Activated CD4-positive, alpha-beta T cell treated with anti-CD3 and anti-CD28 coated beads for 24 hours (primary cell): Measurements from ENCODE around the gene SMAP1.
"Not testable (repeated sequence)": the region's sequence is repeated elsewhere in the genome, so short reads cannot be mapped to it uniquely, and the experiment has no call there.

Source experiments
- DNase-seq, 2 donors: peaks; one replicate each; pipeline ENCODE4 v3.0.0-alpha.2; 2020; ENCODE audit warnings: low read depth in 2 of 2

The SMAP1 gene

GRCh38 chr6:70739534-70739933, 71.9 kb downstream of the SMAP1 start:
- no peak for DNase-seq

- DNase-seq: not testable (repeated sequence)
These were observed 73.1 kb downstream of the SMAP1 start for GRCh38 chr6:70740746-70741145.

DNA sequence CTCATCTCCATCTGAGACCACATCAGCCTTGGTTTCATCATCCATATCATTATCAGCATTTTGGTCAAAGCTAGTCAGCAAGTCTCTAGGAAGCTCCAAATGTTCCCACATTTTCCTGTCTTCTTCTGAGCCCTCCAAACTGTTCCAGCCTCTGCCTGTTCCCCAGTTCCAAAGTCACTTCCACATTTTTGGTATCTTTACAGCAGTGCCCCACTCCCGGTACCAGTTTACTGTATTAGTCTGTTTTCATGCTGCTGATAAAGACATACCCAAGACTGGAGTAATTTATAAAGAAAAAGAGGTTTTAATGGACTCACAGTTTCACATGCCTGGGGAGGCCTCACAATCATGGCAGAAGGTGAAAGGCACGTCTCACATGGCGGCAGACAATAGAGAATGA, 74.8 kb downstream of the SMAP1 start:
- not testable (repeated sequence) for DNase-seq

DNA sequence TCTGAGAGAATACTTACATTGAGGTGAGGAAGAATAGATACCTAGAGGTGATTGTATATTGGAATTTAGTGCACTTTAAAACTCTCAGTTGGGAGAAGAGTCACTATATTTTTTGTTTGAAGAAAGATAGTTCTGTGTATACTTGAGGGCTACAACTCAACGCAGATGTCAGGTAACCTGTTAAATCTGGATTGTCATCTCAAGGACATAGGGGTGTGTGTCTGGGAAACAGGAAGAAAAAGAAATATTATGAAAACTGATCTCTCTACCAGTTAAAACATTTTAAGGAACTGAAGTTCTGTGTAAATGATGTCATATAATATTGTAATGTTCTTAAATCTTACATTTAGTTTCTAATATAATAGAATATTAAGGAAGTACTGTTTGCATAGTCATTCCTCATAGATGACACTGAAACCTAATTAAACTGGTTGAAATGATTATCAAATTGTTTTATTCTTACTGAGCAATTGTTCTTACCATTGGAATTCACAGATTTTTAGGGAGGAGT, 86.2 kb downstream of the SMAP1 start:
- no peak for DNase-seq

- DNase-seq: no peak
These were observed 91.2 kb downstream of the SMAP1 start for GRCh38 chr6:70758883-70759282.

DNA sequence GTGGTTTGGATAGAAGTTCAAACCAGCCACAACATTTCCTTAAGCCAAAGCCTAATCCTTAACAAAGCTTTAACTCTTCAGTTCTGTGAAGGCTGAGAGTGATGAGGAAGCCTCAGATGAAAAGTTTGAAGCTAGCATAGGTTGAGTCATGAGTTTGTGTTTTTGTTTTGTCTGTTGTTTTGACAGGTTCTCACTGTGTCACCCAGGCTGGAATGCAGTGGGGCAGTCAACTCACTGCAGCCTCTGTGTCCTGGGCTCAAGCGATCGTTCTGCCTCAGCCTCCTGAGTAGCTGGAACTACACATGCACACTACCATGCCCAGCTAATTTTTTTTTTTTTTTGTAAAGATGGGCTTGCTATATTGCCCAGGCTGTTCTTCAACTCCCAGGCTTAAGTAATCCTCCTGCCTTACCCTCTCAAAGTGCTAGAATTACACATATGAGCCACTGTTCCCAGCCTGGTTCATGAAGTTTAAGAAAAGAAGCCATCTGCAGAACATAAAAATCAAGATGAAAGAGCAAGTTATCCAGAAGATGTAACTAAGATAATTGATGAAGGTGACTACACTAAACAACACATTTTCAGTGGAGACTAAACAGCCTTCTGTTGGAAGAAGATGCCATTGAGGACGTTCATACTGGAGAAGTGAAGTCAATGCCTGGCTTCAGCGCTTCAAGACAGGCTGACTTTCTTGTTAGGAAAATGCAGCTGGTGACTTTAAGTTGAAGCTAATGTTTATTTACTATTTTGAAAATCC, 96.2 kb downstream of the SMAP1 start:
- DNase-seq: no peak

- DNase-seq: no peak
These were observed 97.0 kb downstream of the SMAP1 start for GRCh38 chr6:70764706-70765105.

- not testable (repeated sequence) for DNase-seq
These were observed 103.7 kb downstream of the SMAP1 start for GRCh38 chr6:70771351-70771750.

GRCh38 chr6:70779934-70780333, 112.3 kb downstream of the SMAP1 start:
- DNase-seq: no peak

DNA sequence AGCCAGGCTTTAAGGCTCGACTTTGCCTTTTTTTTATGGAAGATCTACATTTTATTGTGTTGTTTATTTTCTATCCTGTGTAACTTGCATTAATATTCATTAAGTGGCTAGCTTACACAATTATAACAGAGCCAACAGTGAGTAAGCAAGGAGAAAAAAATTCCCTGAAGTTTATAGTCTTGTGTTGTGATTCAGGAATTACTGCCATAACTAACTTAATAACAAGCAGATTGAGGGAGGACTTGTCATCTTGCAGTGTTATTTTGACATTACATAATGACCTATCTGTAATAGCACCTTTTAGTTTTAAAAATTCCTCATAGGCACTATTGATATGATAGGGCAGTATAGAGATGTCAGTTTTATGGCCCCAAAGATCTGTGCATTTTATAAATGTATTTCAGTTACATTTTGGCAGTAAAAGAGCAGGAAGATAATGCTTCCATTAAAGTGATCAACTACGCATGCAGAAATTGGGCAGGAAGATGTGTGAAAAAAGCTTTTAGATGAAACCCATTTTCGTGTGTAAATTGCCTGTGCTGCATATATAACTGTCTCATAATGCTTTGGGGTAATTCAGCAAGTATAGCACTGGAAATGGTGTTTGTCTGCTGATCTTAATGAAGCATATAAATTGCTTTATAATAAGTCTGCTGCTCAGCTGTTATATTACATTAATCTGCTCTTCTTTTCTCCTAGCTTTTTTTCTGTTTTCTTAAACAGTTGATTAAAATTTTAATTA, 123.0 kb downstream of the SMAP1 start:
- no peak for DNase-seq

GRCh38 chr6:70797625-70798024, 129.9 kb downstream of the SMAP1 start:
- DNase-seq: no peak

GRCh38 chr6:70806086-70806485, 138.4 kb downstream of the SMAP1 start:
- no peak for DNase-seq

DNA sequence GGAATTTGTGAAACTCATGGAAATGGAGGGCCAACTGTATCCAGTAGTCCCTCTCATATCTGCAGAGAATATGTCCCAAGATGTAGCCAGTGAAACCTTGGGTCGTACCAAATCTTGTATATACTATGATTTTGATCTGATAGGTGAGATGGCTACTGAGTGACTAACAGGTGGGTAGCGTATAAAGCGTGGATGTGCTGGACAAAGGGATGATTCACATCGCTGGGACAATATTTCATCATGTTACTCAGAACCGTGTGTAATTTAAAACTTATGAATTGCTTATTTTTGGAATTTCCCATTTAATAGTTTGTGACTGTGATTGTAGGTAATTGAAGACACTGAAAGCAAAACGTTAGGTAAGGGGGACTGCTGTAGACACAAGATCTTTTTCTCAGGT, 144.1 kb downstream of the SMAP1 start:
- DNase-seq: no peak

GRCh38 chr6:70813885-70814284, 146.2 kb downstream of the SMAP1 start:
- DNase-seq: no peak

- no peak for DNase-seq
These were observed 152.0 kb downstream of the SMAP1 start for GRCh38 chr6:70819646-70820045.

GRCh38 chr6:70820778-70821177, 153.1 kb downstream of the SMAP1 start:
- DNase-seq: no peak

GRCh38 chr6:70821751-70822150, 154.1 kb downstream of the SMAP1 start:
- DNase-seq: no peak

DNA sequence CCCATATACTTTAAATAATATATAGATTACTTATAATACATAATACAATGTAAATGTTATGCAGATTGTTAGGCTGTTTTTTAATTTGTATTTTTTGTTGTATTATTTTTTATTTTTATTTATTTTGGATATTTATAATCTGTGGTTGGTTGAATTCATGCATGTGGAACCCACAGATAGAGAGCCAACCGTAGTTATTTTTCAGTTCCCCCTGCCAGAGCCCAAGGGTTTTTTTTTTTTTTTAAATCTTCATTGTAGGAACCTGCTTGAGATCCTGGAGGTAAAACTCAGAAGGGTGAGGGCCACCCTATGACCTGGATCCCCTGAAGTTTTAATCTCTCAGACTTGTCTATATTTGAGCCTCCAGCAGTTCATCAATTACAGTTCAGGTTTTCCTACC, 156.0 kb downstream of the SMAP1 start:
- DNase-seq: no peak

DNA sequence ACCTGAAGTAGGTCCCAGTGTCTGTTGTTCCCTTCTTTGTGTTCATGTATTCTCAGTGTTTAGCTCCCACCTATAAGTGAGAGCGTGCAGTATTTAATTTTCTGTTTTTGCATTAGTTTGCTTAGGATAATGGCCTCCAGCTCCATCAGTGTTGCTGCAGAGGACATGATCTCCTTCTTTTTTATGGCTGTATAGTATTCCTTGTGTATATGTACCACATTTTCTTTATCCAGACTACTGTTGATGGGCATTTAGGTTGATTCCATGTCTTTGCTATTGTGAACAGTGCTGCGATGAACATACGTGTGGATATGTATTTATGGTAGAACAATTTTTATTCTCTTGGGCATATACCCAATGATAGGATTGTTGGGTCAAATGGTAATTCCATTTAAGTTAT, 163.7 kb downstream of the SMAP1 start:
- no peak for DNase-seq

DNA sequence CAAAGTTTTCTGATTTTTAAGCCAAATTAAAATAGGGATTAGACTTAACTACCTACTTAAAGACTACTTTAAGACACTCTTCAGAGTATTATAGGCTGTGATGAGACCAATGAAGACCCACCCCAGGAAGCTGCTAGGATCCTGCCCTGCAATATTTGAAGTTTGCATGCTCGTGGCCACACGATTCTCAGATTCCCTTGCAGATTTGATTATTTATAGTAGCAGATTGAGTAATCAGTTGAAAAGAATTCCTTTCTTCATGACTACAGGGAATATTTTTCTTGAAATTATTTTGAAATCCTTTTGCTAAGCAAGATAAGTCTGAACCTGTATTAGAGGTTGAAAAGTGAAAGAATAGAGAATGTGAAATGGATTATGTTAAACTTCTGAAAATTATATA, 166.8 kb downstream of the SMAP1 start:
- no peak for DNase-seq

DNA sequence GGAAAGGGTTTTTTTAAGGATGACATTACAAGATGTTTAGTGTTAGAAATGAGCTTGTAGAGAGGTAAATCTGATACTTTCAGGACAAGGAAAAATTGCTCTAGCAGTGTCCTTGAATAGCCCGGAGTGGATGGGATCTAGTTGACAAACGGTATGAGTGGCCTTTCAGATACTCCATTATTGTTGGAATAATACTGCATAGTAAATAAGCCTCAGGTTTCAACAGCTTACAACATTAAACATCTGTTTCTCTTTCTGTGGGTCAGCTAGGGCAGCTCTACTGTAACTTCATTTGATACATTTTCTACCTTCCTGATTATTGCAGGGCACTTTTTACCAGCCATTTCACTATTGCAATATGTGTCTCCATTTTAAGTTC, 171.2 kb downstream of the SMAP1 start:
- DNase-seq: no peak

DNA sequence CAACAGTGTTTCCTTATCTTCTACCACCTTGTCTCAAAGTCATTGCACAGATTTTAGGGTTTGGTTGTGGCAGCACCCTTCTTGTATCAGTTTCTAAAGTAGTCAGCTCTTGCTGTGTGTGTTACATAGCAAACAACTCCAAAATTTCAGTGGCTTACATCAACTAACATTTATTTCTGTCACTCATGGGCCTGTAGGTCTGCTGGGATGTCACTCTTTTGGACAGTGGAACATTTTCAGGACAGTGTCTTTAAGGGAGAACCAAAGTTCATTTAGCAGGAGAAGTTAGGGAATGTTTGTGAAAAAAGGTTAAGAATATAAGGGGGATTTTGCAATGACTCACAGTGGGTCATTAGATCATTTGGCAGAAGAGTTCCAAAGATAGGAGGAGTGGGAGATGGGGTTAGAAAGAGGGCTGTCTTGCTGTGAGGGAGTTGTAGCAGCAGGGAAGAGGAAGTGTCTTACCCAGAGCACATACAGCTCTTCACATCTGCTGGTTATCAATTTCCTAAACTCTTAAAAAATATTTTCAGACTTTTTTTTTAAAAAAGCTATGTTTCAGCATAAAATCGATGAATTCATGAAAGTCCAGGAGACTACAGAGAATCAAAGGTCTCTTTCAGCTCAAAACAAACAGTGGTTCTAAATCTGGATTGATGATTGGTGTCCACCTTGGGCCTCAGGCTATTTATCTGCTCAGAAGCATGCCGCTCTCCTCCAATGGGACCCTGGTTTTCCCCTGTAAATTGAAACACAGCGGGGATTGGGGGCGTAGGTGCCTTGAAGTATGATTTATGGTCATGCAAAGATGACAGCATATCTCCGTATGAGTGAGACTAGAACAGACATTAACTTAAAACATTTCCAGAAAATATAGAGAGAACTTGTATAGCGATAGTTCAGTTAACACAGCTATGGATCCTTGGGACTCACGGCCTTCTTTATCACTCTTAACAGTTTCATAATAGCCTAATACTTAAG, 171.9 kb downstream of the SMAP1 start:
- no peak for DNase-seq
